ENCODE measurements around the gene OSBPL10.

DNA sequence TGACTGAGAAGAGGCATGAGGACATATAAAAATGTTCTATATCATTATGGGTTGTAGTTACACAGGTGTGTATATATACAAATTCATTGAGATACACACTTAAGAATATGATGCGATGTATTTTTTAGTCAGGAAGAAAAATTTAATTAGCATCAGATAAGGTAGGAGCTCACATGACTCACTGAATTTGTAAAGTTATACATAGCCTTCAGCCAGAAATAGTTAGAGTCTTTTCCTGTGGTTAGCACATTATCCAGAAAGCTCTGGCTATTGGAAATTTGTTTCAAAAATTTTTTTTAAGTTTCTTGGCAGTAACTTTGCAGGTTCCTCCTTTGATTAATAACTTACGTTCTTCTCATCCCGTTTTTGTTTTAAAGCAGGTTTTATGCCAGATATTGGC lies 359.7 kb downstream of the OSBPL10 start:
- TF ChIP-seq, protein P1, sequence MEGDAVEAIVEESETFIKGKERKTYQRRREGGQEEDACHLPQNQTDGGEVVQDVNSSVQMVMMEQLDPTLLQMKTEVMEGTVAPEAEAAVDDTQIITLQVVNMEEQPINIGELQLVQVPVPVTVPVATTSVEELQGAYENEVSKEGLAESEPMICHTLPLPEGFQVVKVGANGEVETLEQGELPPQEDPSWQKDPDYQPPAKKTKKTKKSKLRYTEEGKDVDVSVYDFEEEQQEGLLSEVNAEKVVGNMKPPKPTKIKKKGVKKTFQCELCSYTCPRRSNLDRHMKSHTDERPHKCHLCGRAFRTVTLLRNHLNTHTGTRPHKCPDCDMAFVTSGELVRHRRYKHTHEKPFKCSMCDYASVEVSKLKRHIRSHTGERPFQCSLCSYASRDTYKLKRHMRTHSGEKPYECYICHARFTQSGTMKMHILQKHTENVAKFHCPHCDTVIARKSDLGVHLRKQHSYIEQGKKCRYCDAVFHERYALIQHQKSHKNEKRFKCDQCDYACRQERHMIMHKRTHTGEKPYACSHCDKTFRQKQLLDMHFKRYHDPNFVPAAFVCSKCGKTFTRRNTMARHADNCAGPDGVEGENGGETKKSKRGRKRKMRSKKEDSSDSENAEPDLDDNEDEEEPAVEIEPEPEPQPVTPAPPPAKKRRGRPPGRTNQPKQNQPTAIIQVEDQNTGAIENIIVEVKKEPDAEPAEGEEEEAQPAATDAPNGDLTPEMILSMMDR (IDR thresholded peaks at IDR 0.05; ENCODE audit: insufficient read depth, low read depth, low read length): no peak
- no peak for TF ChIP-seq EZH2 (IDR thresholded peaks at IDR 0.05; ENCODE audit: insufficient read depth, low read length)

Measured in astrocyte (in vitro differentiated cells and primary cell).